CD4-positive, alpha-beta T cell treated with Interleukin-12 subunit alpha and Interleukin-12 subunit beta, for 1 hour (primary cell): ENCODE measurements around the gene CORO1A.
"Not testable (repeated sequence)": the region's sequence is repeated elsewhere in the genome, so short reads cannot be mapped to it uniquely, and the experiment has no call there.

ENCODE experiments used
- DNase-seq: peaks from one replicate; pipeline ENCODE4 v3.0.0-alpha.2; 2020

The CORO1A gene

GRCh38 chr16:30206252-30206651 is 22.9 kb downstream of the CORO1A start:
- DNase-seq: not testable (repeated sequence)

DNA sequence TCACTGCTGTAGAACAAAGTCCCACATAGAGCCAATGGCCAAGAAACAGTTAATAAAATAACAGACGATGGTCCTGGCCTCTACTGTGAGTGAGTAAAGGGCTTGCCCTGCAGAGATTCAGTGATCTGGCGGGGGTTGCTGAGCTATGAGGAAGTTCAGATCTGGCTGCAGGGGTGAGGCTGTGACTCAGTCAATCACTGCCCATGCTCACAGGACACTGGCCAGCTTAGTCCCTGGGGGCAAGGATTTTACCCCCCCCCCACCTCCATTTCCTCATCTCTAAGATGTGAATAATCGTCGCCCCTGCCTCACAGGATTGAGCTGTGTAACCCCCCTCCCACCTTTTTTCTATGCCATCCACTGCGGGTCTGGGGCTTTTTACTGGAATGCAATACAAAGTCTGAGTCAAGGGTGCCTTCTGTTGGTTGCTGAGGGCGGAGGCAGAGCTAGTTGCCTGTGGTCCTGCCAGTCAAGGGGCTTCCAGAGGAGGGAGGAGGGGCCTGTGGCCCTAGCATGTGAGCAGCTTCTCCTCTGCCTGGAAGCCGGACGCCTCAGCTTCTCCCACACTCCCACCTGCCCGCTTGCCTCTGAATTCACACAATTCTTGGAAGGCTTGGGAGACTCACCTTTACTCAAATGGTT is 23.8 kb downstream of the CORO1A start:
- not testable (repeated sequence) for DNase-seq

DNA sequence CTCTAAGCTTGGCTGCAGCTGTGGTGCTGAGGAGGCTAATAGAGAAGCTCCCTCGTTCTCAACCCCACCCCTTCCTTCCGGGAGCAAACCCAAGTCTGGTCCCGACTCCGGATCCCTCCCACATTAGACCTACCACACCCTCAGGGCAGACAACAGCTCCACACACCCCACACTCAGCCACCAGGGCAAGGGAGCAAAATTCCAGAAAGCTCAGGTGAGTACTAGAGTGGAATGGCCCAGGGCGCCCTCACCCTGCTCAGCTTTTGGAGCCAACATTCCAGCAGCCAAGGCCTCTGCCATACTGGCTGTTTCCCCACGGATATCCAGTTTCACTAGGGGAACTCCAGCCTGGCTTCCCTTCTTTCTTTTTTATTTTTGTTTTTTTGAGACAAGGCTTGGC is 25.6 kb downstream of the CORO1A start:
- not testable (repeated sequence) for DNase-seq

GRCh38 chr16:30211414-30211813 is 28.0 kb downstream of the CORO1A start:
- not testable (repeated sequence) for DNase-seq

DNA sequence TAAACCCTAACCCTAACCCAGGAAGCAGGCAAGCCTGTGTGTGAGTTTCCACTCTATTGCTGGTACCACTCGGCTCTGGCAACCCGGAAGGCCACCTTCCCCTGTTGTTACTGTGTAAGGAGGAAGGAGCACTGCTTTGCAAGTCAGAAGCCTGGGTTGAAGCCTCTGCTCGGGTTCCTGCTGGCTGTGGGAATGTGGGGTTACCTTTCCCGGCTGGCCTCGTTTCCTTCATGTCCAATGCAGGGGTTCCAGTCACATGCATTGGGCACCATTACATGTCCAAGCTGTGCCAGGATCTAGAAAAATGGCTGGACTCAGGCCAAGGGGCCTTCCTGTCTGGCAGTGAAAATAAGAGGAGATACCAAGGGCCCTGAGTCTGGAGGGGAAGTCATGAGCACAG is 33.7 kb downstream of the CORO1A start:
- not testable (repeated sequence) for DNase-seq
